Stomach (tissue), 4 donors: ENCODE measurements around the gene FMN2.

Experiments used
- EP300 ChIP-seq: sonication (generic); formaldehyde crosslinking; IDR thresholded peaks from one replicate; pipeline ENCODE4 v1.6.1; 2017; ENCODE audit warnings: antibody characterized with exemption
- POLR2A ChIP-seq, 4 donors: fragments of 450-650 bp; IDR thresholded peaks; one replicate each; pipeline ENCODE4 v1.6.1; 2016; ENCODE audit warnings: antibody characterized with exemption in 4 of 4, control low read depth in 2 of 4, mild to moderate bottlenecking in 1 of 4, moderate library complexity in 1 of 4
- TF ChIP-seq, protein P1 (sequence below), 7 experiments: fragments of 450-650 bp in 4 of 7; fragments of 200-600 bp in 3 of 7; sonication (generic) in 3 of 7; IDR thresholded peaks; one replicate each; pipeline ENCODE4 v1.5.1; 2016 to 2019; ENCODE audit warnings: antibody characterized with exemption in 7 of 7, control low read depth in 2 of 7, mild to moderate bottlenecking in 1 of 7

- TF ChIP-seq, protein P1, sequence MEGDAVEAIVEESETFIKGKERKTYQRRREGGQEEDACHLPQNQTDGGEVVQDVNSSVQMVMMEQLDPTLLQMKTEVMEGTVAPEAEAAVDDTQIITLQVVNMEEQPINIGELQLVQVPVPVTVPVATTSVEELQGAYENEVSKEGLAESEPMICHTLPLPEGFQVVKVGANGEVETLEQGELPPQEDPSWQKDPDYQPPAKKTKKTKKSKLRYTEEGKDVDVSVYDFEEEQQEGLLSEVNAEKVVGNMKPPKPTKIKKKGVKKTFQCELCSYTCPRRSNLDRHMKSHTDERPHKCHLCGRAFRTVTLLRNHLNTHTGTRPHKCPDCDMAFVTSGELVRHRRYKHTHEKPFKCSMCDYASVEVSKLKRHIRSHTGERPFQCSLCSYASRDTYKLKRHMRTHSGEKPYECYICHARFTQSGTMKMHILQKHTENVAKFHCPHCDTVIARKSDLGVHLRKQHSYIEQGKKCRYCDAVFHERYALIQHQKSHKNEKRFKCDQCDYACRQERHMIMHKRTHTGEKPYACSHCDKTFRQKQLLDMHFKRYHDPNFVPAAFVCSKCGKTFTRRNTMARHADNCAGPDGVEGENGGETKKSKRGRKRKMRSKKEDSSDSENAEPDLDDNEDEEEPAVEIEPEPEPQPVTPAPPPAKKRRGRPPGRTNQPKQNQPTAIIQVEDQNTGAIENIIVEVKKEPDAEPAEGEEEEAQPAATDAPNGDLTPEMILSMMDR (IDR thresholded peaks at IDR 0.05): no peak
- TF ChIP-seq POLR2A (IDR thresholded peaks at IDR 0.05) (no peak), EP300 (no peak)
Measured at GRCh38 chr1:240501115-240501514, 409.4 kb downstream of the FMN2 start.
